Immature natural killer cell (primary cell): Measurements from ENCODE around the gene SDK1. TPM values are rescaled to one million over a fixed set of nuclear protein-coding genes. Genes with fewer than 3 reads are reported as not detected.

Experiments
- DNase-seq, 3 donors: peaks; one replicate each; pipeline ENCODE4 v3.0.0; 2022; ENCODE audit warnings: mixed read lengths in 1 of 3
- H3K27ac Mint-ChIP-seq, 6 donors: one replicate each; pipeline ENCODE4 v1.8.0; 2020; ENCODE audit warnings: mixed read lengths in 6 of 6, mild to moderate bottlenecking in 5 of 6, inconsistent platforms in 4 of 6, moderate library complexity in 3 of 6
- H3K27me3 Mint-ChIP-seq, 3 donors: one replicate each; pipeline ENCODE4 v1.8.0; 2020 to 2021; ENCODE audit warnings: low read depth in 3 of 3, mild to moderate bottlenecking in 3 of 3, mixed read lengths in 3 of 3, moderate library complexity in 3 of 3, inconsistent platforms in 1 of 3
- H3K36me3 Mint-ChIP-seq, 3 donors: one replicate each; pipeline ENCODE4 v1.8.0; 2020; ENCODE audit warnings: mixed read lengths in 3 of 3, inconsistent platforms in 2 of 3, mild to moderate bottlenecking in 2 of 3
- H3K4me1 Mint-ChIP-seq, 2 donors: one replicate each; pipeline ENCODE4 v1.8.0; 2020; ENCODE audit warnings: inconsistent platforms in 2 of 2, mild to moderate bottlenecking in 2 of 2, mixed read lengths in 2 of 2, moderate library complexity in 1 of 2
- H3K4me3 Mint-ChIP-seq, 5 donors: one replicate each; pipeline ENCODE4 v1.8.0; 2020; ENCODE audit warnings: mild to moderate bottlenecking in 5 of 5, mixed read lengths in 5 of 5, inconsistent platforms in 3 of 5, moderate library complexity in 3 of 5
- H3K9me3 Mint-ChIP-seq, 6 donors: one replicate each; pipeline ENCODE4 v1.8.0; 2020; ENCODE audit warnings: mild to moderate bottlenecking in 6 of 6, mixed read lengths in 6 of 6, inconsistent platforms in 4 of 6, moderate library complexity in 3 of 6
- polyA plus RNA-seq, 3 donors: library from polyadenylated mRNA; unstranded; fragments of 300-500 nt; fragmentation: Illumina TruSeq; gene quantifications; one replicate each; pipeline ENCODE4 v1.2.3, GENCODE V29; 2021

SDK1 gene
- polyA plus RNA-seq, 3 donors from 2014 or later, result not detected

GRCh38 chr7:4014346-4015050, 713.4 kb downstream of the SDK1 start:
- Mint-ChIP-seq H3K27ac (no peak overlapping the region), H3K27me3 (peaks cover 1 to 7% (median 4%) of the 10 kb centered on the region in 3 donors), H3K9me3 (peaks cover 0 to 2% (median 0%) of the 10 kb centered on the region in 6 donors), H3K4me3 (no peak overlapping the region), H3K4me1 (no peaks in the 10 kb centered on the region), H3K36me3 (no peaks in the 10 kb centered on the region)
- DNase-seq, result no peak

GRCh38 chr7:4015371-4015770, 714.3 kb downstream of the SDK1 start:
- Mint-ChIP-seq H3K9me3 (peaks cover 0 to 3% (median 0%) of the 10 kb centered on the region in 6 donors), H3K27me3 (peaks cover 1 to 7% (median 2%) of the 10 kb centered on the region in 3 donors), H3K27ac (no peak overlapping the region), H3K36me3 (no peaks in the 10 kb centered on the region), H3K4me3 (no peak overlapping the region), H3K4me1 (no peaks in the 10 kb centered on the region)
- DNase-seq, result no peak

DNA sequence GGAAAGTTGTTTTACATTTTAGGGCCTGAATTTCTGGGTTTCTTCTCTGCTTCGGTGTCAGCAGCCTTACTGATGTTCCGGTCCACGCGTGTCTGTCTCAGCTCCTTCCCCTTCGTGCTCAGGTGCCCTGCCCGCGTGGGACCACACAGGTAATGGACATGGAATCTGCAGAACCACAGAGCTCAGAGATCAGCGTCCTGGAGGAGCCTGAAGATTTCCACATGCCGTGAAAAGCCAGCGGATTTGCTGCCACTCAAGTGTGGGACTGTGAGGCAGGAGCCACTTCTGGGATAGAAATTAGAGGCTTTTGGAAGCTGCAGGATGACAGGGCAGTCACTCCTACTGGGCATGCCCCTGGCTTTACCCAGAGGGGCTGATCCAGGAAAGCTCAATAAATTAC, 714.9 kb downstream of the SDK1 start:
- Mint-ChIP-seq H3K27ac (no peak overlapping the region), H3K4me3 (no peak overlapping the region), H3K4me1 (no peaks in the 10 kb centered on the region), H3K27me3 (peaks cover 1 to 7% (median 2%) of the 10 kb centered on the region in 3 donors), H3K36me3 (no peaks in the 10 kb centered on the region), H3K9me3 (peaks cover 0 to 5% (median 0%) of the 10 kb centered on the region in 6 donors)
- no peak for DNase-seq

DNA sequence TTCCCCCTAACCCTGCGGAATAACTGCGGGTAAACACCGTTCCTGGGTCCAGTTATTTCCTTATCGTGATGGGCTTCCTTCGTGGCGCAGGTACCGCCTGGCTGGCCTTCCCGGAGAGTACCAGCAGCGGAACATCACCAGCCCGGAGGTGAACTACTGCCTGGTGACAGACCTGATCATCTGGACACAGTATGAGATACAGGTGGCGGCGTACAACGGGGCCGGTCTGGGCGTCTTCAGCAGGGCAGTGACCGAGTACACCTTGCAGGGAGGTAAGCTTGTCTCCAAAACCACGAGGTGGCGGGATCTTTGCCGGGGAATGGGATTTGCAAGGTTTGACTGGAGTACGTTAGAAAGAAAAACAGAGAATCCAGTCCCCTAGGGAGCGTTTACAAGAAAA, 716.0 kb downstream of the SDK1 start:
- Mint-ChIP-seq H3K4me1 (no peaks in the 10 kb centered on the region), H3K27me3 (peaks cover 0 to 6% (median 1%) of the 10 kb centered on the region in 3 donors)

DNA sequence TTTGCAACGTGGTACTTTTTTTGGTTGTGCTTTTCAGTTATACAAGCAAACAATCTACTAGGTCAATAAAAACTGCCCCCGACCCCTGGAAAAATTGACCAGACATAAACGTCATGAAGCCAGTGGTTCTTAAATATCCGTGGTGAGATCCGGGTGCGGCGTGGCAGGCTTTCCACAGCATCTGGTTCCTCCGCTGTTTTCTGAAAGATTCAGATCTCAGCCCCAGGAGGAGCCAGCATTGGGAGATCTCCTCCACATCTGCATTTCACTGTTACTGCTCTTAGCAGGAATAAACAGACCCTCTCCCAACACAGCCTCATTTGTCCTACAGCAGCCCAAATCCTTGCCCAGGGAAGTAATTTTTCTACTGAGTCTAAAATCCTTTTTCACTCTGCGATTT, 716.7 kb downstream of the SDK1 start:
- no peak overlapping the region for H3K4me3 Mint-ChIP-seq
- H3K9me3 Mint-ChIP-seq, result peaks cover 0 to 5% (median 0%) of the 10 kb centered on the region in 6 donors
- no peak overlapping the region for H3K27ac Mint-ChIP-seq
- peaks cover 0 to 6% (median 1%) of the 10 kb centered on the region in 3 donors for H3K27me3 Mint-ChIP-seq
- DNase-seq, result no peak
- no peaks in the 10 kb centered on the region for H3K36me3 Mint-ChIP-seq
- H3K4me1 Mint-ChIP-seq, result no peaks in the 10 kb centered on the region

More for the DNA sequence above, 716.0 kb downstream of the SDK1 start:
- DNase-seq, result no peak
- H3K9me3 Mint-ChIP-seq, result peaks cover 0 to 5% (median 0%) of the 10 kb centered on the region in 6 donors
- H3K27ac Mint-ChIP-seq, result no peak overlapping the region
- H3K4me3 Mint-ChIP-seq, result no peak overlapping the region
- H3K36me3 Mint-ChIP-seq, result no peaks in the 10 kb centered on the region

GRCh38 chr7:4018601-4019316, 717.7 kb downstream of the SDK1 start:
- Mint-ChIP-seq H3K4me1 (no peaks in the 10 kb centered on the region), H3K36me3 (no peaks in the 10 kb centered on the region), H3K27me3 (peaks cover 0 to 3% (median 1%) of the 10 kb centered on the region in 3 donors), H3K27ac (no peak overlapping the region), H3K9me3 (peaks cover 0 to 7% (median 0%) of the 10 kb centered on the region in 6 donors), H3K4me3 (no peak overlapping the region)
- DNase-seq, result no peak

DNA sequence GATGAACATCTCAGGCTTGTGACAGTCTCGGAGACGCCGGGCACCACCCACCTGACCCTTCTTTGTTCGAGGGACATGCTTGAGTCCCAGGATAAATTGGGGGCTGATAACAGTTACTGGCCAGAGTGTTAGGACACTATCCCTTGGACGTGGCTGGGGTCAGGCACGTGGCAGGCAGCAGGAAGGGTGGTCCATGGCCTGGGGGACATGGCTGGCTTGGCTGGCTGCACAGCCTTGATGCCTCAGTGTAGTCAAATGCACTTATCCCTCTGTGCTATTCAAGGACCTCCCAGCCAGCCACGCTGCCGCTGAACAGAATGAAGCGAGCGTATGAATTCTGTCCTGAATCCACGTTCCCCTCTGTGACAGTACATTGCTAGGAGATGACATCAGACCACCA, 719.0 kb downstream of the SDK1 start:
- H3K27me3 Mint-ChIP-seq, result peaks cover 0 to 3% (median 1%) of the 10 kb centered on the region in 3 donors
- H3K4me1 Mint-ChIP-seq, result no peaks in the 10 kb centered on the region
- no peak overlapping the region for H3K4me3 Mint-ChIP-seq
- H3K9me3 Mint-ChIP-seq, result peaks cover 0 to 7% (median 0%) of the 10 kb centered on the region in 6 donors
- DNase-seq, result no peak
- H3K36me3 Mint-ChIP-seq, result no peaks in the 10 kb centered on the region
- no peak overlapping the region for H3K27ac Mint-ChIP-seq

DNA sequence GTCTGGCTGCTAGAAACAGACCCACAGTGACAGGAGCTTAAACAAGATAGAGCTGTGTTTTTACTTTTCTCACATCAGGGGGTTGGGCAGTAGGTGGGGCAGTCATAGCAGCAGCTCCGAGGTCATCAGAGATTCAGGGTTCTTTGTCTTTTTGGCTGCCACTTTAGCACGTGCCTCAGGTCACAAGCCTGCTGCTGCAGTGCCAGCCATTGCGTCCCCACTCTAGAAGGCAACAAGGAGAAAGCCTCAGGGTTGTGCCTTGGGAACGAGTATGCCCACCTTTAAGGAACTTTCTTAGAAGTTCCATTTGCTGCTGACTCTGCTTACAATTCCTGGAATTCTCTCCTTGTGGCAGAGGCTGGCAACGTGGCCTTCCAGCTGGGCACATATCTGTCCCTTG, 720.4 kb downstream of the SDK1 start:
- Mint-ChIP-seq H3K27me3 (no peaks in the 10 kb centered on the region), H3K27ac (no peak overlapping the region), H3K36me3 (no peaks in the 10 kb centered on the region), H3K4me3 (no peak overlapping the region), H3K4me1 (no peaks in the 10 kb centered on the region), H3K9me3 (peaks cover 0 to 7% (median 0%) of the 10 kb centered on the region in 6 donors)
- DNase-seq, result no peak

- peaks cover 0 to 7% (median 0%) of the 10 kb centered on the region in 6 donors for H3K9me3 Mint-ChIP-seq
- H3K36me3 Mint-ChIP-seq, result no peaks in the 10 kb centered on the region
- H3K4me1 Mint-ChIP-seq, result no peaks in the 10 kb centered on the region
- H3K27me3 Mint-ChIP-seq, result no peaks in the 10 kb centered on the region
- DNase-seq, result no peak
- no peak overlapping the region for H3K27ac Mint-ChIP-seq
- no peak overlapping the region for H3K4me3 Mint-ChIP-seq
These were observed 721.2 kb downstream of the SDK1 start for GRCh38 chr7:4022265-4022664.

DNA sequence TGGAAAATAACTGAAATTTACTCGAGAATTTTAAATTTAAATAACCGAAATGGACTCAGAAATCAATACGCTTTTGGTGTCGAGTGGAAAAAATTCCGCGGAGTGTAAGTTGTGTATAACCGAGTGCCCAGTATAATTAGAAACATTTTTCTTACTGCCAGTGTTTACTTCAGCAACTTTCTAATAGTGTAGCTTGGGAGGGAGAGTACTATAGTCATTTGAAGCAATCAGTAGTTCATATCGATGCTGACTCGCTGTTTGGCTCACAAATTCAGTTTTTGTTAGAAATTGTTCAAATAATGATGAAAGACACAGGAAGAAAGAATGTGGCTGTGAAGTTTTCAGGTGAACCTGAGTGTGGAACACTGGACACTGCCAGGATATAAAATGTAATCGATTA, 722.5 kb downstream of the SDK1 start:
- no peak overlapping the region for H3K4me3 Mint-ChIP-seq
- no peak for DNase-seq
- no peaks in the 10 kb centered on the region for H3K36me3 Mint-ChIP-seq
- H3K27ac Mint-ChIP-seq, result no peak overlapping the region
- H3K9me3 Mint-ChIP-seq, result peaks cover 0 to 5% (median 0%) of the 10 kb centered on the region in 6 donors
- peaks cover 3% of the 10 kb centered on the region in 3 donors for H3K27me3 Mint-ChIP-seq
- H3K4me1 Mint-ChIP-seq, result no peaks in the 10 kb centered on the region

- H3K27me3 Mint-ChIP-seq, result peaks cover 3 to 5% (median 3%) of the 10 kb centered on the region in 3 donors
- H3K4me3 Mint-ChIP-seq, result no peak overlapping the region
- no peak for DNase-seq
- no peaks in the 10 kb centered on the region for H3K4me1 Mint-ChIP-seq
- no peak overlapping the region for H3K27ac Mint-ChIP-seq
- peaks cover 0 to 5% (median 0%) of the 10 kb centered on the region in 6 donors for H3K9me3 Mint-ChIP-seq
- no peaks in the 10 kb centered on the region for H3K36me3 Mint-ChIP-seq
These were observed 723.1 kb downstream of the SDK1 start for GRCh38 chr7:4024133-4024532.

- Mint-ChIP-seq H3K4me3 (no peak overlapping the region), H3K4me1 (no peaks in the 10 kb centered on the region), H3K27me3 (peaks cover 3 to 5% (median 3%) of the 10 kb centered on the region in 3 donors), H3K27ac (no peak overlapping the region), H3K9me3 (peaks cover 0 to 5% (median 0%) of the 10 kb centered on the region in 6 donors), H3K36me3 (no peaks in the 10 kb centered on the region)
- DNase-seq, result no peak
These were observed 723.8 kb downstream of the SDK1 start for GRCh38 chr7:4024806-4025205.

DNA sequence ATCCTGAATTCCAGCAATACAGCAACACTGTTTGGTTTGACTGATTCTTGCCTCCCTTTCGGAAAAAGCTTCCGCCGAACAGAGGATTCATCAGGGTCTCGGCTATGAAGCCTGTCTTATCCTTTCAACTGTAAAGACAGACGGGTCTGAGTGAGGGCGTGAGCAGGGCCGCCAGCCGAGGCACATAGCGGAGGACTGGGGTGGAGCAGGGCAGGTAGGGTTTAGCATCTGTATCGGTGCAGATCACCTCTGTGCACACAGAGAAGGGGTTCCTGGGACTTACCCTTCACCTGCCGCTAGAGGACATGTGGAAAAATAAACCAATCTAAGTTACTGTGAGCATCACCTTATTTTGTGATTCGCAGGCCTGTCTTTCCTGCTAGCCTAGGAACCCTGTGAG, 724.2 kb downstream of the SDK1 start:
- H3K36me3 Mint-ChIP-seq, result no peaks in the 10 kb centered on the region
- no peaks in the 10 kb centered on the region for H3K4me1 Mint-ChIP-seq
- H3K9me3 Mint-ChIP-seq, result peaks cover 0 to 5% (median 0%) of the 10 kb centered on the region in 6 donors
- H3K27me3 Mint-ChIP-seq, result peaks cover 3 to 5% (median 3%) of the 10 kb centered on the region in 3 donors
- no peak overlapping the region for H3K27ac Mint-ChIP-seq
- DNase-seq, result no peak
- H3K4me3 Mint-ChIP-seq, result no peak overlapping the region
